H1 (cell line): ENCODE measurements around the gene COMMD7. TPM values are rescaled to one million over a fixed set of nuclear protein-coding genes. Genes with fewer than 3 reads are reported as not detected.

Experiments
- BRCA1 ChIP-seq: IDR thresholded peaks from 2 replicates; pipeline ENCODE4 v1.6.1; 2012; ENCODE audit warnings: low read depth, low read length, improper control_type of control experiment
- CHD1 ChIP-seq: IDR thresholded peaks from 2 replicates; pipeline ENCODE4 v1.6.1; 2012; ENCODE audit warnings: low read depth, low read length, improper control_type of control experiment
- CTBP2 ChIP-seq: IDR thresholded peaks from 2 replicates; pipeline ENCODE4 v1.7.0; 2011; ENCODE audit warnings: borderline replicate concordance, mild to moderate bottlenecking, moderate library complexity, mixed read lengths, low read length; ENCODE audit not compliant: insufficient read depth, insufficient read length
- GTF2F1 ChIP-seq: IDR thresholded peaks from 2 replicates; pipeline ENCODE4 v1.6.1; 2012; ENCODE audit warnings: low read depth, low read length, improper control_type of control experiment, borderline replicate concordance
- KDM4A ChIP-seq: IDR thresholded peaks from one replicate; pipeline ENCODE4 v1.7.1; 2012; ENCODE audit warnings: low read depth, mild to moderate bottlenecking, moderate library complexity, low read length, inconsistent platforms; ENCODE audit not compliant: severe bottlenecking
- PHF8 ChIP-seq: fragments of 200-600 bp; sonication (generic); conservative IDR thresholded peaks from 2 replicates; pipeline ENCODE4 v1.7.1; 2012; ENCODE audit warnings: low read depth, mild to moderate bottlenecking, inconsistent platforms, low read length, moderate library complexity
- RNF2 ChIP-seq: fragments of 200-900, 300-1000 bp; sonication (generic); IDR thresholded peaks from 2 replicates; pipeline ENCODE4 v1.7.1; 2016; ENCODE audit warnings: borderline replicate concordance, low read depth, mild to moderate bottlenecking, antibody characterized with exemption, low read length; ENCODE audit not compliant: poor library complexity, severe bottlenecking; ENCODE audit errors: missing control alignments
- SIN3A ChIP-seq, 2 experiments: IDR thresholded peaks in 1 of 2; conservative IDR thresholded peaks in 1 of 2; 2 replicates each; pipeline ENCODE4 v1.6.1; 2011 to 2012; ENCODE audit warnings: low read length in 2 of 2, improper control_type of control experiment in 1 of 2, low read depth in 1 of 2, mild to moderate bottlenecking in 1 of 2
- TAF7 ChIP-seq: optimal IDR thresholded peaks from 2 replicates; pipeline ENCODE3; 2011; ENCODE audit warnings: low read depth, mild to moderate bottlenecking, inconsistent platforms, low read length, moderate library complexity, borderline replicate concordance
- polyA plus RNA-seq, 7 experiments: library from polyadenylated mRNA; depleted of rRNA in 3 of 7; stranded (reverse) in 5 of 7; unstranded in 2 of 7; fragments of >200 nt in 5 of 7; fragments of 200-250 nt in 2 of 7; gene quantifications; 1 replicate in 5 of 7; 2 replicates in 1 of 7; 4 replicates in 1 of 7; pipeline versions ENCODE4 v1.2.1 to v1.2.3, GENCODE V29; 2011 to 2013; ENCODE audit warnings: missing spikeins in 2 of 7, mixed read lengths in 2 of 7
- total RNA-seq: library from RNA; stranded (reverse); fragmentation: NEBNext Ultra II Directional; extraction: Animal tissue kit (Norgen Biotek cat#: 25700); gene quantifications from 2 replicates; pipeline ENCODE4 v1.2.1, GENCODE V29; 2021

The COMMD7 gene
- total and polyA plus RNA-seq, 2 of the 8 experiments (the other 6 are each of a cell fraction or from before 2014, with no cell fraction given) = 39.4 to 48.9 TPM

DNA sequence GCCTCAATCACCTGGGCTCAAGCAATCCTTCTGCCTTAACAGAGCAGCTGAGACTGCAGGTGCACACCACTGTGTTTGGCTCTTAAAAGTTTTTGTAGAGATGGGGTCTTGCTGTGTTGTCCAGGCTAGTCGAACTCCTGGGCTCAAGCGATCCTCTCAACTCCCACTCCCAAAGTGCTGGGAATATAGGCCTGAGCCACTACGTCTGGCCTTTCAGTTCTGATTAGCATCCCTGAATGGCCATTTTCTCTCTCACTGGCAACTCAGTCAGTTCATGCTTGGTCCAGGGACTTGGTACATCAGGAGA lies 47.4 kb upstream of the COMMD7 start (continued):
- no peak for TF ChIP-seq SIN3A (conservative IDR thresholded peaks at IDR 0.05 in 1 of 2, IDR thresholded peaks at IDR 0.05 in 1 of 2; ENCODE audit: low read depth in 1 of 2, low read length in 2 of 2)
- TF ChIP-seq TAF7 = no peak
- TF ChIP-seq CTBP2 = no peak
- TF ChIP-seq KDM4A = no peak
- no peak for TF ChIP-seq GTF2F1
- no peak for TF ChIP-seq CHD1
- no peak for TF ChIP-seq BRCA1
- no peak for TF ChIP-seq PHF8
- TF ChIP-seq RNF2 = no peak
